AG09309 (cell line): Measurements from ENCODE around the gene LYPD3.
"Not testable (repeated sequence)": the region's sequence is repeated elsewhere in the genome, so short reads cannot be mapped to it uniquely, and the experiment has no call there.

Source experiments
- DNase-seq: peaks from one replicate; pipeline ENCODE4 v3.0.0-alpha.2; 2010; ENCODE audit warnings: low read depth
- H3K4me3 ChIP-seq: 2 replicates; pipeline ENCODE4 v1.5.1; 2011; ENCODE audit warnings: mild to moderate bottlenecking, low read depth, low read length, moderate library complexity; ENCODE audit not compliant: control insufficient read depth
- CTCF ChIP-seq: IDR thresholded peaks from 2 replicates; pipeline ENCODE4 v1.5.1; 2011; ENCODE audit warnings: mild to moderate bottlenecking, low read depth, low read length, inconsistent platforms; ENCODE audit not compliant: insufficient read depth, control insufficient read depth; ENCODE audit errors: missing control alignments

Gene LYPD3

GRCh38 chr19:43465468-43466120 is at the start of gene LYPD3:
Gene LYPD3 (minus strand): TSS chr19:43465608. CDS start chr19:43465571, 37 bp downstream.
- TF ChIP-seq CTCF: no peak
- H3K4me3 ChIP-seq: no peak within 1 kb of the TSS
- DNase-seq: no peak

- not testable (repeated sequence) for H3K4me3 ChIP-seq
Observed at GRCh38 chr19:43512399-43512798, 47.0 kb upstream of the LYPD3 start.

GRCh38 chr19:43511324-43511723 is 45.9 kb upstream of the LYPD3 start:
- H3K4me3 ChIP-seq: no peak overlapping the region

More at GRCh38 chr19:43512399-43512798, 47.0 kb upstream of the LYPD3 start:
- DNase-seq: not testable (repeated sequence)

GRCh38 chr19:43510713-43511112 is 45.3 kb upstream of the LYPD3 start:
- no peak overlapping the region for H3K4me3 ChIP-seq
- no peak for DNase-seq
- no peak for TF ChIP-seq CTCF

More at GRCh38 chr19:43511324-43511723, 45.9 kb upstream of the LYPD3 start:
- TF ChIP-seq CTCF: no peak
- DNase-seq: no peak

- no peak overlapping the region for H3K4me3 ChIP-seq
- TF ChIP-seq CTCF: no peak
- no peak for DNase-seq
Observed at GRCh38 chr19:43507880-43508279, 42.5 kb upstream of the LYPD3 start.

GRCh38 chr19:43506629-43507028 is 41.2 kb upstream of the LYPD3 start:
- TF ChIP-seq CTCF: no peak

GRCh38 chr19:43505941-43506340 is 40.5 kb upstream of the LYPD3 start:
- no peak overlapping the region for H3K4me3 ChIP-seq
- TF ChIP-seq CTCF: no peak
- no peak for DNase-seq

More at GRCh38 chr19:43506629-43507028, 41.2 kb upstream of the LYPD3 start:
- DNase-seq: no peak
- no peak overlapping the region for H3K4me3 ChIP-seq
